Measurements from ENCODE around the gene PRC1. TPM values are rescaled to one million over a fixed set of nuclear protein-coding genes. Genes with fewer than 3 reads are reported as not detected.

Gene PRC1
- total and polyA plus RNA-seq, 2 of the 13 experiments (the other 11 are each of a cell fraction or from before 2014, with no cell fraction given), result 137 to 162 TPM

DNA sequence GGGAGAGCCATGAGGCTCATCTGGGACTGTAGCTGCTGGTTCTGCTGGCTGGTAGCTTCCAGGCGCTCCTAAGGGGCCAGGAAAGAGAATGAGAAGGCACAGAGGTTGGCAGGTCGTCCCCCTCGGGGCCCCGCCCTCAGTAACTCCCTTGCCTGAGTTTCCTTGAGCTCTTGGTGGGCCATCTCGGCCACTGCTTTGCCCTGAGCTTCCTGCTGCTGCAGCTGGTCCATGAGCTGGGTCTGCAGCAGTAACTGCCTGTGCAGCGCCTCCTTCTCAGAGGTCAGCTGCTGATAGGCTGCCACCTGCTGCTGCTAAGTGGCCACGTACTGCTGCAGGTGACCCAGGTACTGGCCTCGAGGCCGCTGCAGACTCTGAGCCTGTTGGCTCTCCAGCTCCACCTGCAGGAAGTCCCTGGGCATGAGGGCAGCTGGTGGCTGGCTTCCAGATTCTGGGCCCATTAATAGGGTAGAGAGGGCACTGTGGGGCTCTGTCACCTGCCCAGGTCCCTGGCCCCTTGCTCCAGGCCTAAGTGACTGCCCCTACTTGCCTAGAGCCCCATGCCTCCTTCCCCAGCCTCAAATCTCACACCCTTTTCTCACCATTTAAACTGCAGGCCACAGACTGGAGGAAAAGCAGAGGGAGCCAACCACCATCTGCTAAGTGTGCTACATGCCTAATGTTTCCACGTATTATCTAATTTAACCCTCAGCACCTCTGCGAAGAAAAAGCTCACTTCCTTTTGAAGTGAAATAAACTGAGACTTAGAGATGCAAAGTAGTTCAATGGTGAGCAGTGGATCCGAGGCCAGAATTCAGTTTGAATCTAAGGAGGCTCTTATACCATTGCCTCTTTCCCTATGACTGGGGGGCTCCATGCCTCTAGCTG lies 38.8 kb upstream of the PRC1 start (continued):
- TF ChIP-seq UBTF (CRISPR knock-in tag; IDR thresholded peaks at IDR 0.05), result peak; percentile 67
- no peak for TF ChIP-seq ZBTB1 (CRISPR knock-in tag; IDR thresholded peaks at IDR 0.05; ENCODE audit: borderline replicate concordance)
- no peak for TF ChIP-seq ZKSCAN8 (CRISPR knock-in tag; IDR thresholded peaks at IDR 0.05; ENCODE audit: borderline replicate concordance)
- peak; percentile 98 for TF ChIP-seq CTCF (CRISPR knock-in tag; IDR thresholded peaks at IDR 0.05)
- peak; percentile 75 for TF ChIP-seq HOXA3 (CRISPR knock-in tag; IDR thresholded peaks at IDR 0.05)
- no peak for TF ChIP-seq PAF1 (CRISPR knock-in tag; IDR thresholded peaks at IDR 0.05)
- no peak for TF ChIP-seq ZNF777 (CRISPR knock-in tag; IDR thresholded peaks at IDR 0.05)
- no peak for TF ChIP-seq ATM (IDR thresholded peaks at IDR 0.05; ENCODE audit: borderline replicate concordance)
- TF ChIP-seq PITX1 (CRISPR knock-in tag; IDR thresholded peaks at IDR 0.05), result peak; percentile 51; the same call in 1 of the 2 replicates
- TF ChIP-seq ONECUT2 (CRISPR knock-in tag; IDR thresholded peaks at IDR 0.05), result no peak
- TF ChIP-seq, protein P1, sequence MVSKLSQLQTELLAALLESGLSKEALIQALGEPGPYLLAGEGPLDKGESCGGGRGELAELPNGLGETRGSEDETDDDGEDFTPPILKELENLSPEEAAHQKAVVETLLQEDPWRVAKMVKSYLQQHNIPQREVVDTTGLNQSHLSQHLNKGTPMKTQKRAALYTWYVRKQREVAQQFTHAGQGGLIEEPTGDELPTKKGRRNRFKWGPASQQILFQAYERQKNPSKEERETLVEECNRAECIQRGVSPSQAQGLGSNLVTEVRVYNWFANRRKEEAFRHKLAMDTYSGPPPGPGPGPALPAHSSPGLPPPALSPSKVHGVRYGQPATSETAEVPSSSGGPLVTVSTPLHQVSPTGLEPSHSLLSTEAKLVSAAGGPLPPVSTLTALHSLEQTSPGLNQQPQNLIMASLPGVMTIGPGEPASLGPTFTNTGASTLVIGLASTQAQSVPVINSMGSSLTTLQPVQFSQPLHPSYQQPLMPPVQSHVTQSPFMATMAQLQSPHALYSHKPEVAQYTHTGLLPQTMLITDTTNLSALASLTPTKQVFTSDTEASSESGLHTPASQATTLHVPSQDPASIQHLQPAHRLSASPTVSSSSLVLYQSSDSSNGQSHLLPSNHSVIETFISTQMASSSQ (IDR thresholded peaks at IDR 0.05; ENCODE audit: low read depth), result no peak
- TF ChIP-seq, protein P1 (CRISPR knock-in tag; IDR thresholded peaks at IDR 0.05; ENCODE audit: borderline replicate concordance), result peak; percentile 17; the same call in 1 of the 2 replicates
- TF ChIP-seq, protein P2, sequence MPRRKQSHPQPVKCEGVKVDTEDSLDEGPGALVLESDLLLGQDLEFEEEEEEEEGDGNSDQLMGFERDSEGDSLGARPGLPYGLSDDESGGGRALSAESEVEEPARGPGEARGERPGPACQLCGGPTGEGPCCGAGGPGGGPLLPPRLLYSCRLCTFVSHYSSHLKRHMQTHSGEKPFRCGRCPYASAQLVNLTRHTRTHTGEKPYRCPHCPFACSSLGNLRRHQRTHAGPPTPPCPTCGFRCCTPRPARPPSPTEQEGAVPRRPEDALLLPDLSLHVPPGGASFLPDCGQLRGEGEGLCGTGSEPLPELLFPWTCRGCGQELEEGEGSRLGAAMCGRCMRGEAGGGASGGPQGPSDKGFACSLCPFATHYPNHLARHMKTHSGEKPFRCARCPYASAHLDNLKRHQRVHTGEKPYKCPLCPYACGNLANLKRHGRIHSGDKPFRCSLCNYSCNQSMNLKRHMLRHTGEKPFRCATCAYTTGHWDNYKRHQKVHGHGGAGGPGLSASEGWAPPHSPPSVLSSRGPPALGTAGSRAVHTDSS (CRISPR knock-in tag; conservative IDR thresholded peaks at IDR 0.05), result no peak
- TF ChIP-seq NFYC (CRISPR knock-in tag; IDR thresholded peaks at IDR 0.05), result peak; percentile 57
- no peak for TF ChIP-seq HOXD1 (CRISPR knock-in tag; IDR thresholded peaks at IDR 0.05)
- TF ChIP-seq JUN (CRISPR knock-in tag; IDR thresholded peaks at IDR 0.05), result no peak
- TF ChIP-seq, protein P3, sequence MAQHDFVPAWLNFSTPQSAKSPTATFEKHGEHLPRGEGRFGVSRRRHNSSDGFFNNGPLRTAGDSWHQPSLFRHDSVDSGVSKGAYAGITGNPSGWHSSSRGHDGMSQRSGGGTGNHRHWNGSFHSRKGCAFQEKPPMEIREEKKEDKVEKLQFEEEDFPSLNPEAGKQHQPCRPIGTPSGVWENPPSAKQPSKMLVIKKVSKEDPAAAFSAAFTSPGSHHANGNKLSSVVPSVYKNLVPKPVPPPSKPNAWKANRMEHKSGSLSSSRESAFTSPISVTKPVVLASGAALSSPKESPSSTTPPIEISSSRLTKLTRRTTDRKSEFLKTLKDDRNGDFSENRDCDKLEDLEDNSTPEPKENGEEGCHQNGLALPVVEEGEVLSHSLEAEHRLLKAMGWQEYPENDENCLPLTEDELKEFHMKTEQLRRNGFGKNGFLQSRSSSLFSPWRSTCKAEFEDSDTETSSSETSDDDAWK (CRISPR knock-in tag; IDR thresholded peaks at IDR 0.05), result no peak
- TF ChIP-seq ZSCAN31 (CRISPR knock-in tag; IDR thresholded peaks at IDR 0.05; ENCODE audit: low read depth), result peak; percentile 57; the same call in 1 of the 2 replicates

All from HepG2 (cell line).